Large intestine (tissue), 3 donors: ENCODE data around the gene SH3BP5L. TPM values are rescaled to one million over a fixed set of nuclear protein-coding genes. Genes with fewer than 3 reads are reported as not detected.

Source experiments
- DNase-seq, 2 donors: peaks; one replicate each; pipeline versions ENCODE4 v3.0.0 to v3.0.0-alpha.2; 2013
- H3K27ac ChIP-seq: one replicate; pipeline ENCODE4 v1.5.1; 2013; ENCODE audit warnings: low read length
- H3K27me3 ChIP-seq: 2 replicates; pipeline ENCODE4 v1.6.1; 2013; ENCODE audit warnings: low read length; ENCODE audit not compliant: control insufficient read depth, insufficient read depth
- H3K36me3 ChIP-seq: 2 replicates; pipeline ENCODE4 v1.6.1; 2013; ENCODE audit warnings: low read length; ENCODE audit not compliant: control insufficient read depth, insufficient read depth
- H3K4me1 ChIP-seq: one replicate; pipeline ENCODE4 v1.6.1; 2013; ENCODE audit warnings: low read length; ENCODE audit not compliant: control insufficient read depth, insufficient read depth
- H3K4me3 ChIP-seq: one replicate; pipeline ENCODE4 v1.5.1; 2013; ENCODE audit warnings: low read length
- H3K9me3 ChIP-seq: one replicate; pipeline ENCODE4 v1.6.1; 2013; ENCODE audit warnings: mild to moderate bottlenecking, low read depth, low read length, moderate library complexity; ENCODE audit not compliant: control insufficient read depth
- WGBS: methylation state at CpG from one replicate; pipeline ENCODE4 v1.1.5; 2013; ENCODE audit warnings: low lambda C conversion rate; ENCODE audit not compliant: insufficient coverage; 5-methylcytosine and 5-hydroxymethylcytosine counted together
- polyA plus RNA-seq: library from polyadenylated mRNA; unstranded; fragments of 120-200 nt; gene quantifications from one replicate; pipeline ENCODE4 v1.2.1, GENCODE V29; 2013

The SH3BP5L gene
- polyA plus RNA-seq, 1 donor: 31.1 TPM

DNA sequence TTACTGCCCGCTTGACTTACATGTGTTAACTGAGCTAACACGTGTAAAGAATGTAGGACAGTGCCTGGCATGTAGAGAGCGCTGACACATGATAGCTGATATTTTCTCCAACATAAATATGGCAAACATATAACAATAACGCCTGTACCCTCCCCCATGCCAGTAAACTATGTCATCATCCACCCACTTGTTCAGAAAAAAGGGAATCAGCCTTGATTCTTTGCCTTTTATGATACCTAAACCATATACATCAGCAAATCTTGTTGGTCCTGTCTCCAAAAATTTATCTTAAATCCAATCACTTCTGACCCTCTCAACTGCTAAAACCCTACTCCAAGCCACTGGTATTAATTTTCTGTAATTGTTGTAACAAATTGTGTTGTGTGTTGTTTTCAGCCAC is 34.3 kb upstream of the SH3BP5L start:
- WGBS: no CpG with 5 or more reads among the region's 4 CpGs
- Histone ChIP-seq H3K4me3 (no peak overlapping the region), H3K27ac (no peak overlapping the region), H3K36me3 (peaks cover 6% of the 10 kb centered on the region), H3K4me1 (peaks cover 25% of the 10 kb centered on the region), H3K9me3 (no peaks in the 10 kb centered on the region), H3K27me3 (no peaks in the 10 kb centered on the region)
- no peak for DNase-seq

DNA sequence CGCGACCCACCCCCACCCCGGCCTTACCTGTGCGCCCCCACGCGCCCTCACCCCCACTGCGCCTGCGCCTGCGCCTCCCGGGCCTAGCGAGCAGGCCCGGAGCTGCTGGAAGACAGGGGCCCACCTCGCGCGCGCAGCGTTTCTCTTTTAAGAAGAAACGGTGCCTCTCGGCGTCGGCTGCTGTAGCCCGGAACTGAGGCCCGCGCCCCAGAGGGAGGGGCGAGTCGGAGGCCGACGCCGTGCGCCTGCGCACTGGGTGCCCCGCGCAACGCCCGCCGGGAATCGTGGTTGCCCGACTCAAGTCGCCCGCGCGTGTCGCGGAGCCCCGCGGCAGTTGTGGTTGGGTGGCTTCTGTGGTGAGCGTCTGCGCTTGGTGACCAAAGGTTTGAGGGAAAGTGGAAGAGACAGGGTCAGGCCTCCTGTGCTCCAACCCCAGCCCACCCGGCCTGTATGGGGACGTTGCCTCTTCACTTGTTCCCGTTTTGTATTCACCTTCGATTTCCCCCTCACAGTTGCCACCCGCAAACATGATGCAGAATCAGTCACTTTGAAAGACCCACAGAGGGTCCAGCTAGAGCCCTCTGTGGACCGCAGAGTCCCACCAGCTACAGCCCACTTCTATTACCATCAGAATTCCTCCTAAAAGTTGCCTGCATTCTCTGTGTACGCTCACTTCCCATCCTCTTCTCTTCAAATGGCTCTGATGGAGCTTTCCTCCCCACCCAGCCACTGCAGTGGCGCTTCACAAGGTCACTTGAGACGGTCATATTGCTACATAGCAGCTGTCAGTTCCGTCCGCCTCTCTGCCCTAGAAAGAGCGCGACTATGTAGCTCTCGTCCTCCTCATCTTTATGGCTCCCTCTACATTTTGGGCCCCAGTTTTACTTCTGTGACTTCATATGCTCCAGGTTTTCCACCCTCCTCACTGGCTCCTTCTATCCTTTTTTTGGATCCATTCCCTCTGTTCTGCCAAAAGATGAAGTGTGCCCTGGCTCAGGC is 33.5 kb upstream of the SH3BP5L start, which contains the start of gene ZNF692:
ZNF692 (minus strand) TSS at position 195 of the 999 bp plus-strand sequence. CDS start 776 bp downstream, outside the sequence.
- Histone ChIP-seq H3K27me3 (no peaks in the 10 kb centered on the region), H3K27ac (peak within 1 kb of the TSS; percentile 91), H3K36me3 (peaks cover 9% of the 10 kb centered on the region), H3K9me3 (no peaks in the 10 kb centered on the region), H3K4me3 (peak within 1 kb of the TSS; percentile 88), H3K4me1 (peaks cover 25% of the 10 kb centered on the region)
- 67% methylated on average over 3 of the region's 62 CpGs for WGBS
- peak; percentile 98 to 99 for DNase-seq

DNA sequence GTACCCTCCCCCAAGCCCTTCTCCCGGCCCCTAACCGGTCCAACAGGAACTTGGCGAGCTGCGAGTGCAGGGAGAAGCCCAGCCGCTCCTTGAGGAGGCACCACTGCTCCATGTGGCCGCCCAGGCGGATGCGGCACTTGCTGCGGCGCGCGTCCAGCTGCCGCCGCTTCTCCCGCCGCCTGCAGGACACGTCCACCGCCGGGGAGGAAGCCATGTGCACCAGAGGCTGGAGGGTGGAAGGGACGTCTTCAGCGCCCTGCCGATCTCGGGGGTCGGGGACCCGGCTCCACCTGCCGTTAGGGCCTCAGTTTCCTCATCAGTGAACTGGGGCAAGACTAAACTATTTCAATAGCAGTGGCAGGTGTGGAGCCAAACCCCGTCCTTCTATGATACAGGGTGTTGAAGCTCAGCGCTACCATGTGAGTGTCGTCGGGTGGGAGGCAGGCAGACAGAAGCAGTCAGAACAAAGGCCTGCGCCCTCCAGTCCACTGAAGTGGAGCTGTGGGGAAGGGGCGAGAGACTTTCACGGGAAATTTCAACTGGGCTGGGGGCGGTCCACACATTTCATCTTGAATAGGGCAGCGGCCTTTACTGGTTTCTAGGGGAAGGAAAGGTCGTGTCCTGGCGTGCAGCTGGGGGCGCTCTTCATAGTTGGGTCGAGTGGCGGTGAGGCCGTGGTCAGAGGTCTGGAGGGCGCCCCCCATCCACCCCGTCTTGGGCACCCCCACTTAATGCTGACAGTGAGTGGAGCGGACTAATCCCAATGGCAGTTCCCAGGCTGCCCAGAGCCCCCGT is 32.6 kb upstream of the SH3BP5L start:
- H3K27me3 ChIP-seq: no peaks in the 10 kb centered on the region
- WGBS: no CpG with 5 or more reads among the region's 45 CpGs
- no peaks in the 10 kb centered on the region for H3K9me3 ChIP-seq
- DNase-seq: peak; percentile 71 to 81
- peak overlapping the region; percentile 68 for H3K27ac ChIP-seq
- H3K4me1 ChIP-seq: peaks cover 19% of the 10 kb centered on the region
- peak overlapping the region; percentile 69 for H3K4me3 ChIP-seq
- peaks cover 18% of the 10 kb centered on the region for H3K36me3 ChIP-seq

DNA sequence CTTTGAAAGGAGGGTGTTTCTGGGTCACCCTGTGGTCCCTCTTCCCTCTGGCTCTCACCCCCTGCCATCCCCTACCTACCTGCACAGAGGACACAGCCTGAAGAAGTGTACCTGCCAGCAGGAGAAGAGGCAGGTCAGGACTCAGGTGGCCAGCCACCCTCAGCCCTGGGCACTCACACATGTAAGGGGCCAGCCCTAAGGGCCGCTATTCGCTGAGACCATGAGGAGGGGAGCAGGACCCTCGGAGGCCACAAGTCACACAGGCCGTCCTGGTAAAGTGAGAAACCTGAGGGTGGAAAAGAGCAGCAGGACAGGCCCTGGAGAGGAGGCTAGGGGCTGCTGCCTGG is 32.0 kb upstream of the SH3BP5L start:
- H3K4me3 ChIP-seq: peak overlapping the region; percentile 69
- H3K4me1 ChIP-seq: peaks cover 17% of the 10 kb centered on the region
- no peaks in the 10 kb centered on the region for H3K27me3 ChIP-seq
- H3K27ac ChIP-seq: no peak overlapping the region
- DNase-seq: no peak
- no CpG with 5 or more reads among the region's 4 CpGs for WGBS
- H3K9me3 ChIP-seq: no peaks in the 10 kb centered on the region
- peaks cover 21% of the 10 kb centered on the region for H3K36me3 ChIP-seq

DNA sequence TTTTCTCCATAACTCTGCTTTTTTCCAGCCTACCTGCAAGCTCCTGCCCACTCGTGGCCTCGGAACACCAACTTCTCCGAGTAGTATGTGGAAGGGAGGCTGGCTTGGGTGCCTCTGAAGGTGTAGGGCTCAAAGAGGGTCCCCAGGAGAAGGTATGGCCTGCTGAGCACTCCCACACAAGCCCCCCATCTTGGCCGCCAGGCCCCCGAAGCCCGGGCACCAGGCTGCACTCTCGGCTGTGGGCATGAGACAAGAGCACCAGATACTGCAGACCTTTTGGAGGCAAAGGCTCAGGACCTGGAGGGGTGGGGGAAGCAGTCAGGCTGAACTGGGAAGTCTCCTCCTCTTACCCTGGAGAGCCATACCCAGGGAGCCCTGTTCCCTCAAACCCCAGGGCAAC is 31.5 kb upstream of the SH3BP5L start:
- DNase-seq: no peak
- Histone ChIP-seq H3K27me3 (no peaks in the 10 kb centered on the region), H3K36me3 (peaks cover 21% of the 10 kb centered on the region), H3K4me1 (peaks cover 14% of the 10 kb centered on the region), H3K4me3 (no peak overlapping the region), H3K9me3 (no peaks in the 10 kb centered on the region), H3K27ac (no peak overlapping the region)
- no CpG with 5 or more reads among the region's 7 CpGs for WGBS

DNA sequence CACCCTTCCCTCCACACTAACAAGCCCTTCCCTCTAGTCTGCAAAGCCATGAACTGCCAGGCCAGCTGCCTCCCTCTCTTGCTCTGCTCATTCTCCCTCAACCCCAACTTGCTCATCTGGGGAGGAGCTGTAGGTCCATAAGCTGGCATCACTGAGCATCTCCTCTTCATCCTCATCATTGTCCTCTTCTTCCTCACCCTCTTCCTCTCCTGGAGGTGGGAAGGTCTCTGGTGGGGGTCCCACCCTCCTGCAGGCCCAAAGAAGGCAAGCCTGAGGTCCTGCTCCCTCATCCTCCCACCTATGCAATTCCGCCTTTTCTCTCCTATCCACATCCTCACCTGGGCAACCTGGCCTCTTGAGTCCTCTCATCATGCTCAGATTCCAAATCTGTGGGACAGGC is 30.5 kb upstream of the SH3BP5L start:
- peaks cover 28% of the 10 kb centered on the region for H3K36me3 ChIP-seq
- H3K4me1 ChIP-seq: peaks cover 14% of the 10 kb centered on the region
- no peak overlapping the region for H3K27ac ChIP-seq
- no CpG with 5 or more reads among the region's 1 CpG for whole genome bisulfite sequencing
- H3K4me3 ChIP-seq: no peak overlapping the region
- no peaks in the 10 kb centered on the region for H3K27me3 ChIP-seq
- DNase-seq: no peak
- H3K9me3 ChIP-seq: no peaks in the 10 kb centered on the region

DNA sequence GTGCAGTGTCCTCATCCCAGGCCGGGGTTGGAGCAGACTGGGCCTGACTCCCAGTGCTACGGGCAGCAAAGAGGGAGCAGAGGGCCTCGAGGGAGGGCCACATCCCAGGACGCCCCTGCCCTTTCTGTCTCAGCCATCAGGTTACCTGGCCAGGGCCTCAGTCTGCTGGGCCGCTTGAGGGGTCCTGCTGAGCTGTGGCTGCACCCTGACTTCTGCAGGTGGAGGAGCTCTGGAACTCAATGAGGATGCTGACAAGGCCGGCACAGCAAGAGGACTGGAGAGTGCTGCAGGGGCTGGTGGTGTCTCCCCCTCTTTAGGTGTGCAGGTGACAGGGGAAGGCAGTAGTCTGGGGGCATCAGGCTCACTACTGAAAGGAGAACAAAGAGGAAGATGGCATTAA is 29.9 kb upstream of the SH3BP5L start:
- Histone ChIP-seq H3K27ac (no peak overlapping the region), H3K4me1 (peaks cover 14% of the 10 kb centered on the region), H3K4me3 (no peak overlapping the region), H3K9me3 (no peaks in the 10 kb centered on the region), H3K27me3 (no peaks in the 10 kb centered on the region), H3K36me3 (peaks cover 33% of the 10 kb centered on the region)
- no CpG with 5 or more reads among the region's 6 CpGs for WGBS
- DNase-seq: no peak

DNA sequence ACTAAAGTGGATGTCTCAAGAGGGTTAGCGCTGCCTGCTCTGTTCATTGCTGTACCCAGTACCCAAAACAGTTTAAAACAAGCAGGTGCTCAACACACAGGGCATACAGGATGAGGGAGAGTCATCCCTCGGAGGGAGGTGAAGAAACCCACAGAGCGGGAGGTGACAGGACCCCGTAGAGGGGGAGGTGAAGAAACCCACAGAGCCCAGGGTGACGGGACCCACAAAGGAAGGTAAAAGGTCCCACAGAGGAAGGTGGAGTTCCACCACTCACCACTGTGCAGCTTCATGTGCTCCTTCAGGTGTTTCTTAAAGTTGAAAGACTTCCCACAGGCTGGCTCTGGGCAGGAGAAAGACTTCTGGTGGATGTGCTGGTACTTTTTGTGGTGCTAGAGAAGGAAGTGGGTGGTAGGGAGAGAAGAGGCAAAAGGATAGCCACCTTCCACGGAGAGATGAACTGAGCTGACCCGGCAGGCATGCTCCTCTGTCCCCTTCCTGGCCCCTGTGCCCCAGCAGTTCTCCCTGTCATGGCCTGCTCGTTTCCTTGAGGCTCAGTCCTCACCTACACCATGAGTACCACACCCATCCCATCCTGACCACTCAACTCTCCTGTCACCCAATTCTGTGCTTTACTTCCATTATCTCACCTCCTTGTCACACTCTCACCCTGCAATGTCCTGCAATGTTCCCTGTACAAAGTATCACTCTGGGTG is 28.1 kb upstream of the SH3BP5L start:
- Histone ChIP-seq H3K4me1 (peaks cover 7% of the 10 kb centered on the region), H3K27me3 (no peaks in the 10 kb centered on the region), H3K9me3 (no peaks in the 10 kb centered on the region), H3K27ac (no peak overlapping the region), H3K4me3 (no peak overlapping the region), H3K36me3 (peaks cover 51% of the 10 kb centered on the region)
- no peak for DNase-seq
- whole genome bisulfite sequencing: 100% methylated on average over 3 of the region's 8 CpGs

DNA sequence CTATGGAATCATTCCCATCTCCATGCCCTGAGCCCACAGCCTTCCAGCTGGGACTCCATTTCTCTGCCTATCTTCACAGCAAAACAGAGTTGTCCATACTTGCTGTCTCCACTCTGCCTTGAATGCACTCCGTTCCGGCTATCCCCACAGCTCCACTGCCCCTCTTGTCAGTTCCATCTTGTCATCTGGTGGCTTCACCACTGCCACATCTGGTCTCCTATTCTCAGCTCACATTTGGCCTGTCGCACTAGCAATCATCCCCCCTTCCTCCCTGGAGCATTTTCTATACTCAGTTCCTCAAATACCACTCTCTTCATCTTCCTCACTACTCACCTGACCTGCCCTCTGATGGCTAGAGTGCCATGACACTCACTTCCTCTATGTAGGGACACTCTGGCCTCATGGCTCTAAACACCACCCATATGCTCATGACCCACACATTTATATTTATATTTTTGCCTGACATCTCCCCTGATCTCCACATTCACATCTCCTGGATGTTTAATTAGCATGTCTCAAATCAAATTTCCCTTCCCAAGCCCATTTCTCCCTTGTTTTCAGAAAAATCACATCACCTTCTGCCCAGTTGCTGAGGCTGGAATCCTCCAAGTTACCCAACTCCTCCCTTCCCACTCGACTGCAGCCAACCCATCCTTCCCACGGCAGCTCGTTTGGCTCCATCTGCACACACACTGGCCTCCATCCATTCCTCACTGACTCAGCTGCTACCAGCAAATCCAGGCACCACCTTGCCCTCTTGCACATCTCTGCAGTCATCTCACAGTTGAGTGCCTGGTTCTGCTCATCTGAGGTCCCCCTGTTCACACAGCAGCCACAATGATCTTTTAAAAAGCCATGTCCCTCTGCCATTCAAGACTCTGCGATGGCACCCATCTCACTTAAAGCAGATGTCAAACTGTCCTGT is 27.0 kb upstream of the SH3BP5L start:
- Histone ChIP-seq H3K9me3 (peaks cover 7% of the 10 kb centered on the region), H3K27me3 (no peaks in the 10 kb centered on the region), H3K4me1 (peaks cover 5% of the 10 kb centered on the region), H3K27ac (no peak overlapping the region), H3K36me3 (peaks cover 62% of the 10 kb centered on the region), H3K4me3 (no peak overlapping the region)
- WGBS: no CpG with 5 or more reads among the region's 7 CpGs
- no peak for DNase-seq
